Central memory CD4-positive, alpha-beta T cell (primary cell): ENCODE measurements around the gene SORT1.
"Not testable (repeated sequence)": the region's sequence is repeated elsewhere in the genome, so short reads cannot be mapped to it uniquely, and the experiment has no call there.

Source experiments
- DNase-seq: peaks from one replicate; pipeline ENCODE4 v3.0.0; 2022

Gene SORT1

DNA sequence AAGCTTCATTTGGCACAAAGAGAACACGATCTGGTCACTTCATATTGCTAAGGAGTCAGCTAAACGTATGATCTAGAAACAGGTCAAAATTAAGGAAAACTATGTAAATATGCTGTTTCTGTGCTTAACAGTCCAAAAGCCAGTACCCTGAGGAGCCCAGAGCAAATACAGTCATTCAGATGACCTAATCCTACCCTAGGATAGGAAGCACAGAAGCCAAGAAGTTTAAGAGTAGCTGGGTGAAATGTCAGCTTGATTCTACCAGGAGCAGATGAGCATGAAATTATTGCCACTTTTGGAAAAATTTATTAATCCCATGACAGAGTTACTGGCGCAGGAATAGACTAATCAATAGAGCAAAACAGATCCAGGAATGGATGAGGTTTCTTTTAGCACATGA, 18.3 kb downstream of the SORT1 start:
- no peak for DNase-seq

DNA sequence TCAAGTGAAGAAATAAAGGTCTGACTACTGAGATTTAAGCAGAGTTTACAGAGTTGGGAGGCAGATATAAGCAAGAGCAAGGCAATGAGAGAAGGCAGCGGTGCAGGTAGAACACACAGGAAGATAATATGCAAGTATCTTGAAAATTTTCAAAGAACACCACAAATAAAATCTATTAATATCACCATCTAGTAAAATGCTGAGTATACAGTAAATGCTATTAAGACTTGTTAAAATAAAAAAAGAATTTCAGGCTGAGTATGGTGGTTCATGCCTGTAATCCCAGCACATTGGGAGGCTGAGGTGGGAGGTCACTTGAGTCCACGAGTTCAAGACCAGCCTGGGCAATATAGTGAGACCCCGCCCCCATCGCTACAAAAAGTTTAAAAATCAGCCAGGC, 20.0 kb downstream of the SORT1 start:
- no peak for DNase-seq

DNA sequence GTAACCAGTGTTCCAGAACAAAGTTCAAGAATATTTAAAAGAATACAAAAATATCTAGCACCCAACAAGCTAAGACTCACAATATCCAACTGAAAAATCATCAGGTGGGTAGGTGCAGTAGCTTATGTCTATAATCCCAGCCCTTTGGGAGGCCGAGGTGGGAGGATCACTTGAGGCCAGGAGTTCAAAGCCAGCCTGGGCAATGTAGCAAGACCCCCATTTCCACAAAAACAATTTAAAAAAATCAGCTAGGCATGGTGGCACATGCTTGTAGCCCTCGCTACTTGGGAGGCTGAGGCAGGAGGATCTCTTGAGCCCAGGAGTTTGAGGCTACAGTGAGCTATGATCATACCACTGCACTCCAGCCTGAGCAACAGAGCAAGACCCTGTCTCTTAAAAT, 24.0 kb downstream of the SORT1 start:
- DNase-seq: not testable (repeated sequence)

DNA sequence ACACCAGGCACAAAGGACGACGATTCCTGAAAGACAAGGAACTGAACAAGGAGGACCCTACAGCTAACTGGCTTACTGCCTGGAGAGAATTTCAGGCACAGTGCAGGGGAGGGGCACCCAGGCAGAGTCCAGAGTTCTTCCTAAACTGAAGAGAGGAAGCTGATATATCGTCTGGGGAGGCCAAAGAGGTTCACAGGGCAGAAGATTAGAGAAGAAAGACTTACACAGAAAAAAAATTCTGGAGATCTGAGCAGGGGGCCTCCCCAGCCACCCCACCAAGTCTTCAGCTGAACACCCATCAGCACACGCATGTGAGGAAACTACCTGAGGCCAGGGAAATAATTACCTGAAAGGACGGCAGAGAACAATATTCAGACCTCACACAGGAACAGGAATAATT, 24.6 kb downstream of the SORT1 start:
- DNase-seq: no peak

- no peak for DNase-seq
Observed at GRCh38 chr1:109372281-109372680, 25.4 kb downstream of the SORT1 start.

GRCh38 chr1:109371341-109371739, 26.4 kb downstream of the SORT1 start:
- no peak for DNase-seq

- DNase-seq: no peak
Observed at GRCh38 chr1:109370712-109371340, 26.9 kb downstream of the SORT1 start.

- no peak for DNase-seq
Observed at GRCh38 chr1:109369167-109369746, 28.5 kb downstream of the SORT1 start.

- DNase-seq: no peak
Observed at GRCh38 chr1:109368464-109368863, 29.3 kb downstream of the SORT1 start.

DNA sequence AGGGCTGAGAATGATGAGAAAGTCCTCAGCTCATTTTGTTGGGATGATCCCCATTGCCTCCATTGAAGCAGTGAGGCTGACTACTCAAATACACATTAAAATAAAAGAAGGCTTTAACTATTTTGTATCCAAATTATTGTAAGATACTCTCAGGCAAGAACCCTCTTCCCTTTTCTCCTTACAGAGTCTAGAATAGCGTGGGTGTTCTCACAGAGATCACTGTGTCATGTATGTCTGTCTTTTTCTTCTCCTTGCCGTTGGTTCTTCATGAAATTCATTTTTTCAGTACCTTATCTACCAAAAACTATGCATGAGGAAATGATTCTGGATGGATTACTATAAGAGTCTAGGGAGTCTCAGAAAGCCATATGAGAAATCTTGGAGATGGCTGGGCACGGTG, 30.1 kb downstream of the SORT1 start:
- no peak for DNase-seq

GRCh38 chr1:109365642-109366204, 32.0 kb downstream of the SORT1 start:
- no peak for DNase-seq

- DNase-seq: no peak
Observed at GRCh38 chr1:109361649-109362048, 36.1 kb downstream of the SORT1 start.

DNA sequence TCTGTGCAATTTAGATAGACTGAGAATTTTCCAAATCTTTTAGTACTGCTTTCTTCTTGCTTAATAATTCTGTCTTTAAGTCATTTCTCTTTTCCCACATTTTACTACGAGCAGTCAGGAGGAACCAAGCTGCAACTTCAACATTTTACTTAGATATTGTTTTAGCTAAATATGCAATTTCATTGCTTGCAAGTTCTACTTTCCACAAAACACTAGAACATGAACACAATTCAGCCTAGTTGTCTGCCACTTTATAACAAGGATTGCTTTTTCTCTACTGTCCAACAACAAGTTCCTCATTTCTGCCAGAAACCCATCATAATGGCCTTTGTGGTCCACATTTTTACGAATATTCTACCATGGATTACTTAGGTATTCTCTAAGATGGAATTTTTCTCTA, 36.6 kb downstream of the SORT1 start:
- no peak for DNase-seq

GRCh38 chr1:109357616-109358015, 40.1 kb downstream of the SORT1 start:
- no peak for DNase-seq

DNA sequence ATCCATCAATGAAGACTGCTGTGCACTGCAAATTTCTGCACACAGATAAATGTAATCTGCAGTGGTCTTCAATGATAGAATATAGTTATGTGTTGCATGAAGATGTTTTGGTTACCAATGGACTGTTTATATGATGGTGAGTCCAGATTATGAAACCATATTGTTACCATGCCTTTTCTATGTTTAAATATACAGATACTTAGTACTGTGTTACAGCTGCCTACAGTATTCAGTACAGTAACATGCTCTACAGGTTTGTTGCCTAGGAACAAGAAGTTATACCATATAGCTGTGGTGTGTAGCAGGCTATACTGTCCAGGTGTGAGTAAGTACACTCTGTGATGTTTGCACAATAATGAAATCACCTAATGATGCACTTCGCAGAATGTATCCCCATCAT, 40.8 kb downstream of the SORT1 start:
- no peak for DNase-seq

- no peak for DNase-seq
Observed at GRCh38 chr1:109356505-109356904, 41.2 kb downstream of the SORT1 start.

GRCh38 chr1:109354929-109355328, 42.8 kb downstream of the SORT1 start:
- no peak for DNase-seq

DNA sequence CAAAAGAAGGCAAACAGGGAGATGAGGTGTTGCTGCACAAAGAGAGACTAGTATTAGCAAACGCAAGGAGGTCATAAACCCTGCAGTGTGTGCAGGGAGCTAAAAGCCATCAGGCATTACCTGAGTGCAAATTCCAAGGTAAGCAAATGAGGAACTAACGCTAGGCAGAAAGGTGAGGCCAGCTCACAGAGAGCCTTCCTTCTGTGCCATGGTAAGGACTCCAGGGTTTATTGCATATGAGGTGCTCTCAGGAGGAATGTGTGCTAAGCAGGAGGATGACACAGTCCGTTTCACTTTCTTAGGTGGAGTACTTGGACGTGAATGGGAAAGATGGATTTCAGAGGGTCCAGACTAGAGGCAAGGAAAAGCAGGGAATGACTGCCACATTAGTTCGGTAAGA, 46.3 kb downstream of the SORT1 start:
- DNase-seq: no peak

DNA sequence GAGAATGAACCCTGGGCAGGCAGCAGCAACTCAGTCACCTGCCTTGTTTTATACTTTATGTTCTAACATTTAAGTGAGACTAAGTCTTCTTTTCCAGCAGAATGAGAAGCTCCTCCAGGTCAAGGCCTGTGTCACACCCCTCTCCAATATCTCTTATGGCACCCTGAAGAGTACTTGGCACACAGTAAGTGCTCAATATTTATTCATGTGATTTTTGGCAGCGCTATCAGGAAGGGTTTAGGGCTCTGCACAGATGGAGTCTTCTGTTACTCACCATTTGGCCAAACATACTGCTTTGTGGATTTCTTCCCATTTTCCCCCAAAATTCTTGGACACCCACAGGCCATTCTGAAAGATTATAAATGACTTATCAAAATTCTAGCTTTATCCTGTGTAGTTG, 47.1 kb downstream of the SORT1 start:
- no peak for DNase-seq

GRCh38 chr1:109350182-109350581, 47.5 kb downstream of the SORT1 start:
- DNase-seq: no peak

DNA sequence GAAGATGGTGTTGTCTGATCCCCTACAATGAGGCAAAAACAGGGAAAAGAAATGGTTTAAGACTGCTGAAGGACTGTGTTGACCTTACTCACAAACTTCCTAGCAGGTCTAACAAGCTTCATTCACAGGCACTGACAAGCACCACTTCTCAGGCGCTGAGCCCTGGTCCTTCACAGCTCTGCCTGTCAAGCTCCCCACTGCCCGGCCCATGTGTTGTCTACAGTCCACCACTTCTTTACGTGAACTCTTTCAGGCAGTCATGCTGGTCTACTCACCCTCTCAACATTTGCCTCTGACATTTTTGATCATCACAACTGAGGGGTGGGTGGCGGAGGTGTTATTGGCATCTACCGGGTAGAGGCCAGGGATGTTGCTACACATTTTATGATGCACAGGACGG, 50.2 kb downstream of the SORT1 start:
- DNase-seq: no peak

DNA sequence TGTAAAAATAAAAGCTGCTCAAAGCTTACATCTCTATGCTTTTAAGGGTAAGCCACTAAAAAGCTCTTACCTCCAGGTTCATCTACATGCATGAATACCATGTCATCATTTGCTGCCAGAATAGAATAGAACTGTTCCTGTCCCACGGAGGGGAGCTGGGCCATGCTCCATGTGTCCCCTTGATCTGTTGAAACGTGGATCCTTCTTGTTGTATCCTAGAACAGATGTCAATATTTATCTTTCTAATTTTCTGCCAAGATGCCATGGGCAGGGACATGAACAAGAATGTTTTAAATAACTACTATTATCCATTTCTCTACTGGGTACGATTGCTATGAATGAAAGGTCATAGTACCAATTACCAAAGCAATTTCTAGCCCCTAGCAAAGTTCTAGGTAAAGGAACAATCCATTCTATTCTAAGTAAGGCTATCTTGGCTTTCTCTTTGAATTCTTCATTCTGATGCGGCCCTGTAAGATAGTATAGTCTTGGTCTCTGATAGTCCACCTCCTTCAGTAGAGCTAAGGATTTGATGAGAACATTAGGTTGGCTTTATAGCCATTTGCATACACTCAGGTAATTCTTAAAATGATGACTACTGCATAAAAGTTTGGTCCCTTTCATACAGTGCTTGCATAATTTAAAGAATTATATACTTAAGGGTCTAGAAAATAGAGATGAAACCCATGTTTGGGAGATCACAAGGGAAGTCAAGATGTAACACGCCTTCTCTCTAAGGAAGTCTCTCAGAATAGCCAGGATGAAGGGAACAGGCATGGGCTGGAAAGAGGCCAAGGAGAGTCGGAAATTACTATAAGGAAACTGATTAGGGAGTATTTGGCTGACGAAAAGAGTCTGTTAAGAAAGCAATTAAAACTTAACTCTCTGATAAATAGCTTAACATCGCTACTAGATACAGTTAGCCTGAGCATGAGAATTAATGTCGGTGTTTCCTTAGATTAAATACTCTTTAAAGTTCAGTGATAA, 55.5 kb downstream of the SORT1 start:
- DNase-seq: no peak

DNA sequence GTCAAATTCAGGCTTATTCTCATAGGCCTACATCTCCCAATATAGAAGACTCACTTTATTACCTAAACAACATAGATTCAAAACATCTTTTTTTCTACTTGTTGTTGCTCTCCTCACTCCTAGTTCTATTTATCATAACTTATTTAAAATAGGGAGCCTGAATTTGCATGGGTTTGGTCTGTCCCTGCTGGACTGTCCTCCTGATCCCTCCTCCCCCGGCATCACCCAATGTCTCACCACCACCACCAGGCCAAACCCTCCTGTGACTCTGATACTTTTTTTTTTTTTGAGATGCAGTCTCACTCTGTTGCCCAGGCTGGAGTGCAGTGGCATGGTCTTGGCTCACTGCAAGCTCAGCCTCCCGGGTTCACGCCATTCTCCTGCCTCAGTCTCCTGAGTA, 59.1 kb downstream of the SORT1 start:
- DNase-seq: no peak

GRCh38 chr1:109338091-109338490, 59.6 kb downstream of the SORT1 start:
- DNase-seq: no peak
